ENCODE results near the gene RBMY1E. TPM values are rescaled to one million over a fixed set of nuclear protein-coding genes. Genes with fewer than 3 reads are reported as not detected.
"Not testable (repeated sequence)": the region's sequence is repeated elsewhere in the genome, so short reads cannot be mapped to it uniquely, and the experiment has no call there.

The RBMY1E gene
- not detected for total RNA-seq

DNA sequence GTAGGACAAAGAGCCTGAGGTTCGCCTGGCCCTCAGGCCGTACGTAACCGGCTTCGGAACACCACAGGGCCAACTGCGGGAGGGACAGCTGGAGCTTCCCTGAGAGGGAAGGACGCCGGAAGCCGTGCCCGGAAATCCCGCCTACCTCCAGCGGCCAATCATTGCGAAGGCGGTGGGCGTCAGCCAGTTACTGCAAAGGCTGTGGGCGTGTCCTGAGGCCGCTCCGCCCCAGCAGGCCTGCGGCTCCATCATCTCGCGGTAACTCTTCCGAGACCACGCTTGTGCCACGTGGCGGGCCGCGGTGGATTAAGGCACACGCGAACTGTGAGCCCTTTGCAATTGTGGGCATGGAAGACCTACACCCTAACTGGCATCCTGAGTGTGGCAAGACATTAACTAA is at the start of gene RBMY1E:
TSS of gene RBMY1E (minus strand) at position 101 of the 400 bp plus-strand sequence. CDS start 1,978 bp downstream, outside the sequence.
- not testable (repeated sequence) for H3K36me3 ChIP-seq (ENCODE audit: control insufficient read depth in 3 of 3, insufficient read depth in 3 of 3, low read length in 3 of 3); H3K4me1 ChIP-seq (ENCODE audit: control insufficient read depth in 3 of 3, insufficient read depth in 3 of 3, low read length in 3 of 3); H3K27me3 ChIP-seq (ENCODE audit: control insufficient read depth in 3 of 3, insufficient read depth in 3 of 3, low read length in 3 of 3); H3K9ac ChIP-seq (ENCODE audit: low read depth in 1 of 3, low read length in 3 of 3); H3K9me3 ChIP-seq (ENCODE audit: control insufficient read depth in 3 of 3, low read length in 3 of 3); H3K27ac ChIP-seq (ENCODE audit: low read depth, low read length); H3K4me3 ChIP-seq (ENCODE audit: low read length in 3 of 3)

DNA sequence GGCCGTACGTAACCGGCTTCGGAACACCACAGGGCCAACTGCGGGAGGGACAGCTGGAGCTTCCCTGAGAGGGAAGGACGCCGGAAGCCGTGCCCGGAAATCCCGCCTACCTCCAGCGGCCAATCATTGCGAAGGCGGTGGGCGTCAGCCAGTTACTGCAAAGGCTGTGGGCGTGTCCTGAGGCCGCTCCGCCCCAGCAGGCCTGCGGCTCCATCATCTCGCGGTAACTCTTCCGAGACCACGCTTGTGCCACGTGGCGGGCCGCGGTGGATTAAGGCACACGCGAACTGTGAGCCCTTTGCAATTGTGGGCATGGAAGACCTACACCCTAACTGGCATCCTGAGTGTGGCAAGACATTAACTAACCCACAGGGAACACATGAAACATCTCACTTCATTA is 23.4 kb downstream of the RBMY1E start, which contains the start of gene RBMY1D:
TSS of gene RBMY1D (minus strand) at position 101 of the 400 bp plus-strand sequence. CDS start 2,013 bp downstream, outside the sequence.
- not testable (repeated sequence) for H3K9me3 ChIP-seq (ENCODE audit: control insufficient read depth in 3 of 3, low read length in 3 of 3); H3K4me3 ChIP-seq (ENCODE audit: low read length in 3 of 3)

DNA sequence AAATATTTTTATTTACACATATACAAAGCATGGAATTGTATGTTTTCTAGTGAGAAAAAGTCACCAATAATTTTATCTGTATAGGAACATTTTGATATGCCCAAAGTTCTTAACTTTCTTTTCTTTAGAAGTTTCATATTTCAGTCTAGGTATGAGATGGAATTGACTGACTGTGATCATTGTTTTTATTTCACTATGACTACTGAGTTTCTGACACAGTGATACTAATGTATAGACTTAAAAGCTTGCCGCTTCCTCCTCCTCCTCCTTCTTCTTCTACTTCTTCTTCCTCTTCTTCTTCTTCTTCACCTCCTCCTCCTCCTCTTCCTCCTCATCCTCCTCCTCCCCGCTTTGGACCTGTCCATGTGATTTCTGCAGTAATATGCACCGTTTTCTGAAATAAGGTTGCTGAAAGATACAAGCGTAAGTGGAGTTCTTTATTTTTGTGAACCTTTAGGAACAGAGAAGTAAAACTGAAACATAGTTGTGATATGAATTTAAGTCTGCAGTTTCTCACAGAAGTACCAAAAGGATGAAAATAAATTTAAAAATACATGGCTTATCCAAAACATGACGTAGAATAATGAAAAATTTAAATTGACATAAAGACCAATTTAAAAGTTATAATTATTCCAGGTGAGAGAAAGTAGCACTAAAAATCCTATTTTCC is 48.3 kb downstream of the RBMY1E start:
- not testable (repeated sequence) for H3K27ac ChIP-seq (ENCODE audit: low read depth, low read length); H3K36me3 ChIP-seq (ENCODE audit: control insufficient read depth in 3 of 3, insufficient read depth in 3 of 3, low read length in 3 of 3); H3K9me3 ChIP-seq (ENCODE audit: control insufficient read depth in 3 of 3, low read length in 3 of 3); H3K9ac ChIP-seq (ENCODE audit: low read depth in 1 of 3, low read length in 3 of 3); H3K4me3 ChIP-seq (ENCODE audit: low read length in 3 of 3); H3K27me3 ChIP-seq (ENCODE audit: control insufficient read depth in 3 of 3, insufficient read depth in 3 of 3, low read length in 3 of 3); H3K4me1 ChIP-seq (ENCODE audit: control insufficient read depth in 3 of 3, insufficient read depth in 3 of 3, low read length in 3 of 3)

More for the DNA sequence above, 23.4 kb downstream of the RBMY1E start, which contains the start of gene RBMY1D:
- not testable (repeated sequence) for H3K27me3 ChIP-seq (ENCODE audit: control insufficient read depth in 3 of 3, insufficient read depth in 3 of 3, low read length in 3 of 3); H3K36me3 ChIP-seq (ENCODE audit: control insufficient read depth in 3 of 3, insufficient read depth in 3 of 3, low read length in 3 of 3); H3K9ac ChIP-seq (ENCODE audit: low read depth in 1 of 3, low read length in 3 of 3); H3K27ac ChIP-seq (ENCODE audit: low read depth, low read length); H3K4me1 ChIP-seq (ENCODE audit: control insufficient read depth in 3 of 3, insufficient read depth in 3 of 3, low read length in 3 of 3)

Other genes starting within 250 kb of the RBMY1E start
- gene RBMY1D, start 23.5 kb downstream of the RBMY1E start, total RNA-seq, result not detected